Measurements from ENCODE around the gene PACS2.

The PACS2 gene

GRCh38 chr14:105430042-105430441, 115.5 kb downstream of the PACS2 start:
- TF ChIP-seq Cebpa-rat (IDR thresholded peaks at IDR 0.05), result no peak
- H3K9me3 ChIP-seq, result peaks cover 48% of the 10 kb centered on the region
- H3K4me1 ChIP-seq, result peaks cover 34% of the 10 kb centered on the region
- H4K20me1 ChIP-seq, result peaks cover 100% of the 10 kb centered on the region
- no peaks in the 10 kb centered on the region for H3K27me3 ChIP-seq
- peaks cover 92% of the 10 kb centered on the region for H3K36me3 ChIP-seq
- H3K27ac ChIP-seq, result no peak overlapping the region
- no peak overlapping the region for H3K9ac ChIP-seq
- H3K4me3 ChIP-seq, result no peak overlapping the region
- no peak overlapping the region for H3K4me2 ChIP-seq

- Histone ChIP-seq H3K36me3 (peaks cover 92% of the 10 kb centered on the region), H3K4me3 (no peak overlapping the region), H4K20me1 (peaks cover 100% of the 10 kb centered on the region), H3K9ac (no peak overlapping the region), H3K27me3 (no peaks in the 10 kb centered on the region), H3K9me3 (peaks cover 53% of the 10 kb centered on the region), H3K27ac (no peak overlapping the region), H3K4me1 (peaks cover 39% of the 10 kb centered on the region), H3K4me2 (no peak overlapping the region)
- no peak for TF ChIP-seq Cebpa-rat (IDR thresholded peaks at IDR 0.05)
These were observed 116.0 kb downstream of the PACS2 start for GRCh38 chr14:105430565-105430964.

GRCh38 chr14:105431256-105431655, 116.7 kb downstream of the PACS2 start:
- no peak for TF ChIP-seq Cebpa-rat (IDR thresholded peaks at IDR 0.05)
- Histone ChIP-seq H3K9ac (no peak overlapping the region), H3K27ac (no peak overlapping the region), H3K4me3 (no peak overlapping the region), H3K4me1 (peaks cover 46% of the 10 kb centered on the region), H3K4me2 (no peak overlapping the region), H3K36me3 (peaks cover 93% of the 10 kb centered on the region), H3K9me3 (peaks cover 56% of the 10 kb centered on the region), H3K27me3 (no peaks in the 10 kb centered on the region), H4K20me1 (peaks cover 100% of the 10 kb centered on the region)

- TF ChIP-seq Cebpa-rat (IDR thresholded peaks at IDR 0.05), result no peak
- no peak overlapping the region for H3K27ac ChIP-seq
- no peak overlapping the region for H3K9ac ChIP-seq
- H3K27me3 ChIP-seq, result no peaks in the 10 kb centered on the region
- H3K9me3 ChIP-seq, result peaks cover 54% of the 10 kb centered on the region
- H3K36me3 ChIP-seq, result peaks cover 93% of the 10 kb centered on the region
- peaks cover 47% of the 10 kb centered on the region for H3K4me1 ChIP-seq
- peaks cover 100% of the 10 kb centered on the region for H4K20me1 ChIP-seq
- H3K4me3 ChIP-seq, result no peak overlapping the region
- H3K4me2 ChIP-seq, result no peak overlapping the region
These were observed 118.1 kb downstream of the PACS2 start for GRCh38 chr14:105432657-105433056.

GRCh38 chr14:105433161-105433605, 118.6 kb downstream of the PACS2 start:
- no peak for TF ChIP-seq Cebpa-rat (IDR thresholded peaks at IDR 0.05)
- H3K27me3 ChIP-seq, result no peaks in the 10 kb centered on the region
- H4K20me1 ChIP-seq, result peaks cover 100% of the 10 kb centered on the region
- no peak overlapping the region for H3K4me3 ChIP-seq
- peaks cover 93% of the 10 kb centered on the region for H3K36me3 ChIP-seq
- no peak overlapping the region for H3K9ac ChIP-seq
- H3K9me3 ChIP-seq, result peaks cover 54% of the 10 kb centered on the region
- H3K4me2 ChIP-seq, result no peak overlapping the region
- peaks cover 47% of the 10 kb centered on the region for H3K4me1 ChIP-seq
- H3K27ac ChIP-seq, result no peak overlapping the region

GRCh38 chr14:105436402-105436801, 121.9 kb downstream of the PACS2 start:
- Histone ChIP-seq H3K9me3 (peaks cover 39% of the 10 kb centered on the region), H3K36me3 (peaks cover 96% of the 10 kb centered on the region), H3K4me2 (peak overlapping the region; percentile 43), H3K27me3 (no peaks in the 10 kb centered on the region), H3K4me1 (peaks cover 69% of the 10 kb centered on the region), H3K4me3 (no peak overlapping the region), H3K9ac (no peak overlapping the region), H4K20me1 (peaks cover 99% of the 10 kb centered on the region), H3K27ac (no peak overlapping the region)
- TF ChIP-seq Cebpa-rat (IDR thresholded peaks at IDR 0.05), result no peak

- Histone ChIP-seq H3K4me1 (peaks cover 69% of the 10 kb centered on the region), H4K20me1 (peaks cover 97% of the 10 kb centered on the region), H3K27me3 (no peaks in the 10 kb centered on the region), H3K36me3 (peaks cover 94% of the 10 kb centered on the region), H3K27ac (peak overlapping the region; percentile 63; the same call in 1 of the 2 replicates), H3K4me2 (peak overlapping the region; percentile 11; the same call in 1 of the 2 replicates), H3K9me3 (peaks cover 36% of the 10 kb centered on the region), H3K4me3 (no peak overlapping the region), H3K9ac (no peak overlapping the region)
- no peak for TF ChIP-seq Cebpa-rat (IDR thresholded peaks at IDR 0.05)
These were observed 122.6 kb downstream of the PACS2 start for GRCh38 chr14:105436891-105437722.

- peaks cover 95% of the 10 kb centered on the region for H3K36me3 ChIP-seq
- H3K4me3 ChIP-seq, result no peak overlapping the region
- no peak overlapping the region; the same call in 1 of the 2 replicates for H3K9ac ChIP-seq
- peak overlapping the region; percentile 63; the same call in 1 of the 2 replicates for H3K27ac ChIP-seq
- TF ChIP-seq Cebpa-rat (IDR thresholded peaks at IDR 0.05), result no peak
- peaks cover 97% of the 10 kb centered on the region for H4K20me1 ChIP-seq
- H3K9me3 ChIP-seq, result peaks cover 35% of the 10 kb centered on the region
- peak overlapping the region; percentile 11; the same call in 1 of the 2 replicates for H3K4me2 ChIP-seq
- no peaks in the 10 kb centered on the region for H3K27me3 ChIP-seq
- H3K4me1 ChIP-seq, result peaks cover 69% of the 10 kb centered on the region
These were observed 123.4 kb downstream of the PACS2 start for GRCh38 chr14:105437723-105438500.

- Histone ChIP-seq H3K9ac (no peak overlapping the region), H3K4me2 (no peak overlapping the region), H3K9me3 (peaks cover 24% of the 10 kb centered on the region), H3K27ac (peak overlapping the region; percentile 9; the same call in 1 of the 2 replicates), H3K36me3 (peaks cover 90% of the 10 kb centered on the region), H4K20me1 (peaks cover 97% of the 10 kb centered on the region), H3K4me1 (peaks cover 70% of the 10 kb centered on the region), H3K27me3 (no peaks in the 10 kb centered on the region), H3K4me3 (no peak overlapping the region)
- TF ChIP-seq Cebpa-rat (IDR thresholded peaks at IDR 0.05), result no peak
These were observed 124.6 kb downstream of the PACS2 start for GRCh38 chr14:105439179-105439578.
